Inferior parietal cortex (tissue), 1 donor: ENCODE data around the gene CAMTA1.

Experiments used
- DNase-seq: peaks from one replicate; pipeline ENCODE4 v3.0.0-alpha.2; 2016; ENCODE audit errors: extremely low spot score

CAMTA1 gene

GRCh38 chr1:7531562-7532340, 746.5 kb downstream of the CAMTA1 start:
- DNase-seq = no peak

DNA sequence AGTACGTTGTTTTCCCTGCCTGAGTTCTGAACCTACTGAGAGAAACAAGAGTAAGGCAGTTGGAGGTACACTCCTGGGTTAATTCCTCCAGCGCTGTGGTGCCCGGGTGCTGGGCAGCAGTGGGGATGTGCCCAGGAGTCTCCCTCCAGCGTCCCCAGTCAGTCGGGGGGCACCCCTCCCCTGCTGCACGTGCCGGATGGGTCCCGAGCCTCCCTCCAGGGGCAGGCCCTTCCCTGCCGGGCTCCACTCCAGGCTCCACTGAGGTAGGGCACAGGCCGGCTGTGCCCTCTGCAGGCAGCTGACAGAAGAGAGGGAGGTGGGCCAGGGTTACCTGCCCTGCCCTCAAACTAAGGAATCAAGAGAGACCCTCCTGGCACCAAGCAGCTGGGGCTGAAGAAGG, 747.8 kb downstream of the CAMTA1 start:
- DNase-seq = no peak

- DNase-seq = no peak
These were observed 749.0 kb downstream of the CAMTA1 start for GRCh38 chr1:7534061-7534825.

DNA sequence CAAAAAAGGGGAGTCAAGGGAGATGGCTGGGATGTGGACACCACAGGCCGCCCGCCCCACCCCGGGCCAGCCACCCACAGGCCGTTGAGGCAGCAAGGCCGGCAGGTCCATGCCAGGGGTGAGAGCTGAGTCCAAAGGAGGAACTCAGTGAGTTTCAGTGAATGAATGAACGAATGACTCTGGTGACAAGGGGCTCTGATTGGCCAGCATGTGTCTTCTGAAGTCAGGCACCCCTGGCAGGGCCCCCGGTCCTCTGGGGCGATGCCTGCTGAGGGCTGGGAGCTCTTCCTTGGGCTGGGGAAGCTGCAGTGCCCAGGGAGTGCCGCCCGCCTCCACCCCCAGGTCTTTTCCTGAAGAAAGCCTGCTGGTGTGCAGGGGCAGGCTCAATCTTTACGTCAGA, 749.8 kb downstream of the CAMTA1 start:
- no peak for DNase-seq

GRCh38 chr1:7535934-7536878, 751.0 kb downstream of the CAMTA1 start:
- no peak for DNase-seq

- no peak for DNase-seq
These were observed 751.8 kb downstream of the CAMTA1 start for GRCh38 chr1:7536891-7537591.

- no peak for DNase-seq
These were observed 752.8 kb downstream of the CAMTA1 start for GRCh38 chr1:7538033-7538432.

DNA sequence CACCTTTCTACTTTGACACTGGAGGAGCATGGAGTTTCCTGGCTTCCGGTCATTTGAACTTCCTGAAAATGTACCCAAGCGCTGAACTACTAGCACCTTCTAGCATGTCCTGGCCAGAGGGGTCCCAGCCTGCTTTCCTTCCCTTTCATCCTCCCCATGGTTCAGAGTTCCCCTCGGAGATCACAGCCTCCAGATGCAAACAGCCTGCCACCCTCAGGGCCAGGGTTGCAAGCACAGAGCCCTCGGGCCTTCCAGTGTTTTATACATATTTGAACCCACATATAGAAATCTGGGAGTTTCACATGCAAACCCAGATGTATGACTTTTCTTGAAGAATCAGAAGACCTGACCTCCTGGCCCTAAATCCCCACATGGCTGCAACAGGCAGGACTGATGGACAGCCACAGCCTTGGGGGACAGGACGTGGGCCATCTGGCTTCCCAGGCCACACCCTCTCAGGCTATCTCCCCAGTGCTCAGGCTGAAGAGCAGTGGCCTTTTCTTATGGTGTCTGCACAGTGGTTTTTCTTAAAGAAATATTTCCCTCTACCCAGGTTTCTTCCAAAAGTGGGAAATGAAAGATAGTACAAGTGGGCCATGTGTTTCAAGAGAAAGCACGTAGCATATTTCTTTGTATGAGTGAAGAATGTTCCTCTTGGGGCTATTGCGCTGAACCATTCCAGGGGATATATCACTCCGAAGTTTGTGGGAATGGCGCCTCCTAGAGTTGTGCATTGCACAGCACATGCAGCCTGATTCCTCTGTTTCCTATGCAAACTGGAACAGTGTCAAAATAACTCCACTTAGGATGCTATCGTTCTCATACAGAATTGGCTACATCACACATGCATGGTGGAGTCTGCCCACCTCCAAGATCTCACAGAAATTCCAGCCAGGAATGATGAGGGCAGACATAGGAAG, 753.9 kb downstream of the CAMTA1 start:
- DNase-seq = no peak

DNA sequence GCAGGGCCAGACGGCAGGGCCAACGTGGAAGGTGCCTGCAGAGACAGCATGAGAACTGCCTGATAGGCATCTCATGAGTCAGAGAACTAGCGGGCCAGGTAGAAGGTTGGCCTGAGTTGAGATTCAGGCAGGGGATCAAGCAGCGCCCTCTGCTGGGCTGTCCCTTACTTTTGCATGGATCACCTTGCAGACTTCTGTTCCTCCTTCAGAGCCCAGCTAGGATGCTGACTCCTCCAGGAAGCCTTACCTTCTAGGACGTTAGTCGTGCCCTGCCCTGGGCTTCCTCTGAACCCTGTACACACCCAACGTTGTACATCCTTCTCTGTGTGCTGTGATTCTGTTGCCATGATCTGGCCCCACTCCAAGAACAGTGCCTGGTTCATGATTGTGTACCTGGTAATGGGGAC, 754.5 kb downstream of the CAMTA1 start:
- DNase-seq = no peak

- DNase-seq = no peak
These were observed 755.6 kb downstream of the CAMTA1 start for GRCh38 chr1:7540816-7541215.

GRCh38 chr1:7541629-7542028, 756.4 kb downstream of the CAMTA1 start:
- no peak for DNase-seq

DNA sequence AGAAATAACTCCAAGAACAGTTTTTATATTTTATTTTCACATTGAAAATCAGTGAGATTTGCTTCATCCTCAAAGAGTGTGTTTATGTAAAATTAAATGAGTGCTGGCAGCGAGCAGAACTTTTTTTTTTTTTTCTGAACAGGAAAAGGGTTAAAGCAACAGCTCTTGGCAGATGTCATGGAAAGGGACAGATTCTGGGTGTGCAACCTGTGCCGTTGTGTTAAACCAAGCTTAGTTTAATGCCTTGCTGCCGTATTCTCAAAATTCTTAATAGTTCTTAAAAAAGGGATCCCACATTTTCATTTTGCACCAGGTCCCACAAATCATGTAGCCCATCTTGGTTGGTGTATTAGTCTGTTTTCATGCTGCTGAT, 758.5 kb downstream of the CAMTA1 start:
- no peak for DNase-seq

GRCh38 chr1:7549277-7550161, 764.3 kb downstream of the CAMTA1 start:
- DNase-seq = no peak

DNA sequence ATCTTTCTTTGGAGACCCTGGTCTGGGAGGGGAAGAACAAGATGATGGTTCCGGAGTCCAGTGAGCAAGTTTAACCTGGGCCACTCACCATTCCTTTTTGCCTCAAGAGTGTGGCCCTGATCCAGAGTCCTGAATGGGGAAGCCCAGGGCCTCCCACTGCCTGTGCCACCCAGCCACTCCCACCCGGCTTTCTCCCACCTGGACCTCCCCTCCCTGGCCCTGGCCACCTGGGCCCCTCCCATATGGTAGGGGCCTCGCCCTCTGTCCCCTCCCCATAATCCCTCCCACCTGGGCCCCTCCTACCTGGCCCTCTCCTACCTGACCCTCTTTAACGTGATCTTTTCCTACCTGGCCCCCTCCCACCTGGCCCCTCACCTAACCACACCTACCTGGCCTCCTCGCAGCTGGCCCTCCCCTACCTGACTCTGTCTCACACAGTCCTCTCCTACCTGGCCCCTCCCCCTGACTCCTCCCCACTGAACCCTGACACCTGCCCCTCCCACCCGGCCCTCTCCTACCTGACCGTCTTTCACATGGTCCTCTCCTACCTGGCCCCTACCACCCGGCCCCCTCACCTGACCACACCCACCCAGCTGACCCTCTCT, 765.1 kb downstream of the CAMTA1 start:
- DNase-seq = no peak

- no peak for DNase-seq
These were observed 765.7 kb downstream of the CAMTA1 start for GRCh38 chr1:7550981-7551380.

DNA sequence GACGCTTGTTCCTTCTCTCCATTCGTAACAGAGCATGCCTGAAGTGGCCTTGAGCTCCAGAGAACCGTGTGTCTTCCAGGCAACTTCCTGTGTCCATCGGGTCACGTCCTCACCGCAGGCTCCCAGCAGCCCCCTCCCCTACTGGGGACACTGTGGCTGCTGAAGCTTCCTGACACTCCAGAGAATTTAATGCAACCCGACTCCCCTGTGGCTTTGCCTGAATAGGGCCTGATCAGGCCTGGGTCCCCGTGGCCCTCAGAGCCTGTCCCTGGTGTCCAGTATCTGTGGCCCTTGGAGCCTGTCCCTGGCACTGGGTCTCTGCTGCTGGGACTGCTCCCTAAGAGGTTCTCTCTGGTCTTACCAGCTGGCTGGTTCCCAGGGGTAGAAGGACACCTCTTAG, 766.2 kb downstream of the CAMTA1 start:
- no peak for DNase-seq

- DNase-seq = no peak
These were observed 767.1 kb downstream of the CAMTA1 start for GRCh38 chr1:7552402-7552801.

DNA sequence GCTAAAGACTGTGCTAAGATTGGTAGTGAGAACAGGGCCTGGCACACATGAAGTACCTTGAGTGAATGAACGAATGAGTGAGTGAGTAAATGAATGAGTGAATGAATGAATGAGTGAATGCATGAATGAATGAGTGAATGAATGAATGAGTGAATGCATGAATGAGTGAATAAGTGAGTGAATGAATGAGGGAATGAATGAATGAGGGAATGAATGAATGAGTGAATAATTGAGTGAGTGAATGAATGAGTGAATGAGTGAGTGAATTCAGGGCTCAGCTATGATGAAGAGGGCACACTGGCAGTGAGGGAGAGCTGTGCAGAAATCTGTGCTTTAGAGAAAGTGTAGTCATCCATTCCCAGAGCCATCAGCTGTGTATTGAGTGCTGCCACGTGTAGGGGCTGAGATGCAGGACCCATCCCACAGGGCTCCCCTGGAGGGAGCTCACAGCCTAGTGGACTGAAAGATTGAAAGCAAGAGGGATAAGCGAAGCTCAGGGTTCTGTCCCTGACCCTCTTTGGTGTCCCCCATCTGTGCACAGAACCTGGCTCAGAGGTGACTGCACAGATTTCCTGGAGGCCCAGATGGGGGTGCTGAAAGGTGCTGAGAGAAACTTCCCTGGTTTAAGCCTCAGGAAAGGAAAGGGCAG, 767.9 kb downstream of the CAMTA1 start:
- DNase-seq = no peak
